HG02943 (cell line): ENCODE measurements around the gene ZEB2.
"Not testable (repeated sequence)": the region's sequence is repeated elsewhere in the genome, so short reads cannot be mapped to it uniquely, and the experiment has no call there.

ENCODE experiments used
- ATAC-seq: cut with Tn5 transposase; IDR thresholded peaks from one replicate; pipeline ENCODE4 v1.9.1; 2021; ENCODE audit warnings: mild to moderate bottlenecking, low read depth, moderate library complexity; ENCODE audit not compliant: unreplicated experiment

Gene ZEB2

GRCh38 chr2:144364944-144365738 lies 154.8 kb downstream of the ZEB2 start:
- peak; percentile 76 for ATAC-seq

- ATAC-seq: not testable (repeated sequence)
Measured at GRCh38 chr2:144364247-144364646, 155.7 kb downstream of the ZEB2 start.

- ATAC-seq: no peak
Measured at GRCh38 chr2:144362401-144362800, 157.5 kb downstream of the ZEB2 start.

- ATAC-seq: no peak
Measured at GRCh38 chr2:144361742-144362141, 158.2 kb downstream of the ZEB2 start.

GRCh38 chr2:144359684-144360083 lies 160.2 kb downstream of the ZEB2 start:
- no peak for ATAC-seq

GRCh38 chr2:144358979-144359541 lies 160.9 kb downstream of the ZEB2 start:
- peak; percentile 55 for ATAC-seq

GRCh38 chr2:144358374-144358964 lies 161.4 kb downstream of the ZEB2 start:
- peak; percentile 1 for ATAC-seq

- ATAC-seq: peak; percentile 61
Measured at GRCh38 chr2:144357623-144358373, 162.1 kb downstream of the ZEB2 start.

GRCh38 chr2:144356402-144356801 lies 163.5 kb downstream of the ZEB2 start:
- ATAC-seq: no peak

- no peak for ATAC-seq
Measured at GRCh38 chr2:144354953-144355352, 165.0 kb downstream of the ZEB2 start.

GRCh38 chr2:144351687-144352086 lies 168.2 kb downstream of the ZEB2 start:
- ATAC-seq: no peak

GRCh38 chr2:144350151-144350802 lies 169.6 kb downstream of the ZEB2 start:
- ATAC-seq: no peak

- no peak for ATAC-seq
Measured at GRCh38 chr2:144349674-144350073, 170.2 kb downstream of the ZEB2 start.

GRCh38 chr2:144348846-144349245 lies 171.1 kb downstream of the ZEB2 start:
- no peak for ATAC-seq

- ATAC-seq: no peak
Measured at GRCh38 chr2:144346229-144346628, 173.7 kb downstream of the ZEB2 start.

- no peak for ATAC-seq
Measured at GRCh38 chr2:144343145-144343544, 176.8 kb downstream of the ZEB2 start.

GRCh38 chr2:144341538-144341937 lies 178.4 kb downstream of the ZEB2 start:
- ATAC-seq: no peak

- ATAC-seq: no peak
Measured at GRCh38 chr2:144339048-144339447, 180.9 kb downstream of the ZEB2 start.

- ATAC-seq: no peak
Measured at GRCh38 chr2:144334551-144334950, 185.4 kb downstream of the ZEB2 start.
